Inflammatory macrophage treated with lipopolysaccharide for 4 hours (primary cell): Measurements from ENCODE around the gene SLC24A3.

Experiments
- DNase-seq: peaks from one replicate; pipeline ENCODE4 v3.0.0-alpha.2; 2020

SLC24A3 gene

GRCh38 chr20:19473216-19473921 lies 260.9 kb downstream of the SLC24A3 start:
- DNase-seq = no peak

GRCh38 chr20:19473922-19474286 lies 261.5 kb downstream of the SLC24A3 start:
- DNase-seq = no peak

- DNase-seq = no peak
Observed at GRCh38 chr20:19478320-19478895, 266.0 kb downstream of the SLC24A3 start.

GRCh38 chr20:19482726-19483125 lies 270.3 kb downstream of the SLC24A3 start:
- DNase-seq = no peak

- DNase-seq = no peak
Observed at GRCh38 chr20:19483309-19483708, 270.9 kb downstream of the SLC24A3 start.

- DNase-seq = no peak
Observed at GRCh38 chr20:19486446-19486845, 274.0 kb downstream of the SLC24A3 start.

- DNase-seq = no peak
Observed at GRCh38 chr20:19487420-19487819, 275.0 kb downstream of the SLC24A3 start.

- DNase-seq = no peak
Observed at GRCh38 chr20:19491241-19491640, 278.8 kb downstream of the SLC24A3 start.

GRCh38 chr20:19492116-19492515 lies 279.7 kb downstream of the SLC24A3 start:
- no peak for DNase-seq

- no peak for DNase-seq
Observed at GRCh38 chr20:19492687-19493336, 280.4 kb downstream of the SLC24A3 start.

GRCh38 chr20:19493794-19494495 lies 281.5 kb downstream of the SLC24A3 start:
- no peak for DNase-seq

- DNase-seq = no peak
Observed at GRCh38 chr20:19495905-19496703, 283.7 kb downstream of the SLC24A3 start.

GRCh38 chr20:19497064-19497463 lies 284.6 kb downstream of the SLC24A3 start:
- no peak for DNase-seq

- no peak for DNase-seq
Observed at GRCh38 chr20:19498756-19499155, 286.3 kb downstream of the SLC24A3 start.

- DNase-seq = no peak
Observed at GRCh38 chr20:19501476-19502115, 289.2 kb downstream of the SLC24A3 start.

- DNase-seq = no peak
Observed at GRCh38 chr20:19502169-19502568, 289.7 kb downstream of the SLC24A3 start.

- DNase-seq = no peak
Observed at GRCh38 chr20:19504251-19504650, 291.8 kb downstream of the SLC24A3 start.

- DNase-seq = no peak
Observed at GRCh38 chr20:19506021-19506420, 293.6 kb downstream of the SLC24A3 start.

- DNase-seq = no peak
Observed at GRCh38 chr20:19508449-19508848, 296.0 kb downstream of the SLC24A3 start.

- no peak for DNase-seq
Observed at GRCh38 chr20:19510611-19511010, 298.2 kb downstream of the SLC24A3 start.

GRCh38 chr20:19511931-19512330 lies 299.5 kb downstream of the SLC24A3 start:
- no peak for DNase-seq
